ENCODE data around the gene ZNF526.

The ZNF526 gene

GRCh38 chr19:42217520-42218437, 2.3 kb upstream of the ZNF526 start, which contains the start of gene DEDD2:
Gene DEDD2 (minus strand): TSS chr19:42217677. CDS start chr19:42217007, 670 bp downstream.
- Histone ChIP-seq H3K14ac (ENCODE audit: low read length) (no peak within 1 kb of the TSS), H3K4me3 (ENCODE audit: low read length in 2 of 2) (peak within 1 kb of the TSS; percentile 85 to 93), H3K18ac (ENCODE audit: low read length) (peak within 1 kb of the TSS; percentile 90), H2AFZ (ENCODE audit: low read length) (peak within 1 kb of the TSS; percentile 96), H4K91ac (ENCODE audit: low read depth, low read length, poor library complexity) (no peak within 1 kb of the TSS), H3K9ac (ENCODE audit: low read depth, low read length, poor library complexity) (peak within 1 kb of the TSS; percentile 95), H2BK12ac (ENCODE audit: low read length) (no peak within 1 kb of the TSS), H3K4me2 (ENCODE audit: insufficient read depth, low read length, poor library complexity, severe bottlenecking) (peak within 1 kb of the TSS; percentile 85), H2BK15ac (ENCODE audit: low read length) (peak within 1 kb of the TSS; percentile 97), H3K23ac (ENCODE audit: low read depth, low read length, poor library complexity) (peak within 1 kb of the TSS; percentile 21), H3K27ac (replicated peaks; ENCODE audit: low read length) (peak within 1 kb of the TSS; percentile 88), H2AK5ac (ENCODE audit: low read depth, low read length) (peak within 1 kb of the TSS; percentile 88), H4K8ac (ENCODE audit: low read depth, low read length) (no peak within 1 kb of the TSS), H3K36me3 (replicated peaks in 1 of 2; ENCODE audit: control insufficient read depth in 2 of 2, insufficient read depth in 2 of 2, low read length in 2 of 2) (peaks cover 20 to 36% of the 10 kb centered on the region in 2 donors), H3K27me3 (ENCODE audit: control insufficient read depth in 3 of 3, insufficient read depth in 3 of 3, low read depth in 1 of 3, low read length in 3 of 3) (no peaks in the 10 kb centered on the region), H3K4ac (ENCODE audit: low read length) (no peak within 1 kb of the TSS), H2BK120ac (ENCODE audit: low read depth, low read length) (peak within 1 kb of the TSS; percentile 98), H3K9me3 (replicated peaks in 1 of 2; ENCODE audit: control insufficient read depth in 2 of 2, insufficient read depth in 1 of 2, low read depth in 1 of 2, low read length in 2 of 2) (no peaks in the 10 kb centered on the region), H2BK5ac (ENCODE audit: low read length) (peak within 1 kb of the TSS; percentile 98), H3K4me1 (ENCODE audit: control insufficient read depth in 2 of 2, insufficient read depth in 1 of 2, low read depth in 1 of 2, low read length in 2 of 2) (peaks cover 14 to 19% of the 10 kb centered on the region in 2 donors), H3K79me1 (ENCODE audit: low read depth, low read length) (peaks cover 26% of the 10 kb centered on the region)
- peak; percentile 96 for DNase-seq (ENCODE audit: low spot score)
- WGBS, 2 donors (ENCODE audit: extremely low coverage in 2 of 2, insufficient read length in 2 of 2, insufficient replicate concordance in 1 of 2) = no CpG with 5 or more reads among the region's 57 CpGs

- Histone ChIP-seq H4K91ac (ENCODE audit: low read depth, low read length, poor library complexity) (no peak overlapping the region), H3K4me3 (ENCODE audit: low read length in 2 of 2) (peak overlapping the region; percentile 66 to 90), H3K18ac (ENCODE audit: low read length) (peak overlapping the region; percentile 27), H3K9me3 (replicated peaks in 1 of 2; ENCODE audit: control insufficient read depth in 2 of 2, insufficient read depth in 1 of 2, low read depth in 1 of 2, low read length in 2 of 2) (no peaks in the 10 kb centered on the region), H3K4ac (ENCODE audit: low read length) (no peak overlapping the region), H2BK120ac (ENCODE audit: low read depth, low read length) (no peak overlapping the region), H3K23ac (ENCODE audit: low read depth, low read length, poor library complexity) (no peak overlapping the region), H3K4me1 (ENCODE audit: control insufficient read depth in 2 of 2, insufficient read depth in 1 of 2, low read depth in 1 of 2, low read length in 2 of 2) (peaks cover 14 to 16% of the 10 kb centered on the region in 2 donors), H3K27me3 (ENCODE audit: control insufficient read depth in 3 of 3, insufficient read depth in 3 of 3, low read depth in 1 of 3, low read length in 3 of 3) (no peaks in the 10 kb centered on the region), H3K9ac (ENCODE audit: low read depth, low read length, poor library complexity) (peak overlapping the region; percentile 64), H3K27ac (replicated peaks; ENCODE audit: low read length) (peak overlapping the region; percentile 89), H3K79me1 (ENCODE audit: low read depth, low read length) (peaks cover 14% of the 10 kb centered on the region), H2BK5ac (ENCODE audit: low read length) (peak overlapping the region; percentile 82), H2AK5ac (ENCODE audit: low read depth, low read length) (peak overlapping the region; percentile 74), H2BK12ac (ENCODE audit: low read length) (no peak overlapping the region), H2AFZ (ENCODE audit: low read length) (peak overlapping the region; percentile 84), H2BK15ac (ENCODE audit: low read length) (no peak overlapping the region), H4K8ac (ENCODE audit: low read depth, low read length) (no peak overlapping the region), H3K14ac (ENCODE audit: low read length) (no peak overlapping the region), H3K4me2 (ENCODE audit: insufficient read depth, low read length, poor library complexity, severe bottlenecking) (peak overlapping the region; percentile 81), H3K36me3 (replicated peaks in 1 of 2; ENCODE audit: control insufficient read depth in 2 of 2, insufficient read depth in 2 of 2, low read length in 2 of 2) (peaks cover 19 to 32% of the 10 kb centered on the region in 2 donors)
- no CpG with 5 or more reads among the region's 6 CpGs for WGBS, 2 donors (ENCODE audit: extremely low coverage in 2 of 2, insufficient read length in 2 of 2, insufficient replicate concordance in 1 of 2)
- no peak for DNase-seq (ENCODE audit: low spot score)
Observed at GRCh38 chr19:42220751-42221097, 612 bp downstream of the ZNF526 start.

- H3K4me2 ChIP-seq (ENCODE audit: insufficient read depth, low read length, poor library complexity, severe bottlenecking) = no peak overlapping the region
- peak overlapping the region; percentile 21 for H3K9ac ChIP-seq (ENCODE audit: low read depth, low read length, poor library complexity)
- H3K4ac ChIP-seq (ENCODE audit: low read length) = no peak overlapping the region
- no peak overlapping the region for H2BK12ac ChIP-seq (ENCODE audit: low read length)
- H3K27me3 ChIP-seq (ENCODE audit: control insufficient read depth in 3 of 3, insufficient read depth in 3 of 3, low read depth in 1 of 3, low read length in 3 of 3) = no peaks in the 10 kb centered on the region
- peaks cover 41 to 74% of the 10 kb centered on the region in 2 donors for H3K36me3 ChIP-seq (replicated peaks in 1 of 2; ENCODE audit: control insufficient read depth in 2 of 2, insufficient read depth in 2 of 2, low read length in 2 of 2)
- peak overlapping the region; percentile 17 for H4K8ac ChIP-seq (ENCODE audit: low read depth, low read length)
- peak overlapping the region; percentile 24 for H2BK5ac ChIP-seq (ENCODE audit: low read length)
- no peak overlapping the region for H3K14ac ChIP-seq (ENCODE audit: low read length)
- H3K27ac ChIP-seq (replicated peaks; ENCODE audit: low read length) = no peak overlapping the region
- H3K79me1 ChIP-seq (ENCODE audit: low read depth, low read length) = peaks cover 10% of the 10 kb centered on the region
- DNase-seq (ENCODE audit: low spot score) = no peak
- no peak overlapping the region for H2AK5ac ChIP-seq (ENCODE audit: low read depth, low read length)
- H2BK120ac ChIP-seq (ENCODE audit: low read depth, low read length) = no peak overlapping the region
- H3K4me3 ChIP-seq (ENCODE audit: low read length in 2 of 2) = no peak overlapping the region
- no peak overlapping the region for H2BK15ac ChIP-seq (ENCODE audit: low read length)
- H3K4me1 ChIP-seq (ENCODE audit: control insufficient read depth in 2 of 2, insufficient read depth in 1 of 2, low read depth in 1 of 2, low read length in 2 of 2) = peaks cover 0 to 6% of the 10 kb centered on the region in 2 donors
- no peak overlapping the region for H4K91ac ChIP-seq (ENCODE audit: low read depth, low read length, poor library complexity)
- peak overlapping the region; percentile 20 for H3K23ac ChIP-seq (ENCODE audit: low read depth, low read length, poor library complexity)
- no peak overlapping the region for H3K18ac ChIP-seq (ENCODE audit: low read length)
- no peak overlapping the region for H2AFZ ChIP-seq (ENCODE audit: low read length)
- H3K9me3 ChIP-seq (replicated peaks in 1 of 2; ENCODE audit: control insufficient read depth in 2 of 2, insufficient read depth in 1 of 2, low read depth in 1 of 2, low read length in 2 of 2) = peaks cover 0 to 3% of the 10 kb centered on the region in 2 donors
- WGBS, 2 donors (ENCODE audit: extremely low coverage in 2 of 2, insufficient read length in 2 of 2, insufficient replicate concordance in 1 of 2) = 100% methylated on average over 1 of the region's 37 CpGs; no CpG with 5 or more reads in 1 of the 2 donors
Observed at GRCh38 chr19:42224940-42225717, 5.0 kb downstream of the ZNF526 start.
